Neural cell (in vitro differentiated cells): ENCODE measurements around the gene CENPX.

Source experiments
- CTCF ChIP-seq: fragments of 450-650 bp; IDR thresholded peaks from 2 replicates; pipeline ENCODE4 v1.5.1; 2014; ENCODE audit warnings: antibody characterized with exemption, mild to moderate bottlenecking, moderate library complexity; ENCODE audit not compliant: poor library complexity, severe bottlenecking
- EP300 ChIP-seq: fragments of 450-650 bp; conservative IDR thresholded peaks from 2 replicates; pipeline ENCODE4 v1.6.1; 2014; ENCODE audit warnings: antibody characterized with exemption, mild to moderate bottlenecking, moderate library complexity; ENCODE audit not compliant: poor library complexity, severe bottlenecking
- EZH2 ChIP-seq: fragments of 200-600, 300-800 bp; shearing (Covaris generic), sonication (generic); IDR thresholded peaks from 2 replicates; pipeline ENCODE4 v1.6.1; 2014; ENCODE audit warnings: antibody characterized with exemption, low read length, borderline replicate concordance, mild to moderate bottlenecking; ENCODE audit not compliant: insufficient read depth, poor library complexity, severe bottlenecking
- TF ChIP-seq, protein P1 (sequence below): IDR thresholded peaks from 2 replicates; pipeline ENCODE4 v1.6.1; 2012; ENCODE audit warnings: borderline replicate concordance

GRCh38 chr17:82025401-82026107, 2.9 kb upstream of the CENPX start:
- no peak for TF ChIP-seq CTCF
- no peak for TF ChIP-seq EP300
- TF ChIP-seq EZH2 = no peak
- TF ChIP-seq, protein P1, sequence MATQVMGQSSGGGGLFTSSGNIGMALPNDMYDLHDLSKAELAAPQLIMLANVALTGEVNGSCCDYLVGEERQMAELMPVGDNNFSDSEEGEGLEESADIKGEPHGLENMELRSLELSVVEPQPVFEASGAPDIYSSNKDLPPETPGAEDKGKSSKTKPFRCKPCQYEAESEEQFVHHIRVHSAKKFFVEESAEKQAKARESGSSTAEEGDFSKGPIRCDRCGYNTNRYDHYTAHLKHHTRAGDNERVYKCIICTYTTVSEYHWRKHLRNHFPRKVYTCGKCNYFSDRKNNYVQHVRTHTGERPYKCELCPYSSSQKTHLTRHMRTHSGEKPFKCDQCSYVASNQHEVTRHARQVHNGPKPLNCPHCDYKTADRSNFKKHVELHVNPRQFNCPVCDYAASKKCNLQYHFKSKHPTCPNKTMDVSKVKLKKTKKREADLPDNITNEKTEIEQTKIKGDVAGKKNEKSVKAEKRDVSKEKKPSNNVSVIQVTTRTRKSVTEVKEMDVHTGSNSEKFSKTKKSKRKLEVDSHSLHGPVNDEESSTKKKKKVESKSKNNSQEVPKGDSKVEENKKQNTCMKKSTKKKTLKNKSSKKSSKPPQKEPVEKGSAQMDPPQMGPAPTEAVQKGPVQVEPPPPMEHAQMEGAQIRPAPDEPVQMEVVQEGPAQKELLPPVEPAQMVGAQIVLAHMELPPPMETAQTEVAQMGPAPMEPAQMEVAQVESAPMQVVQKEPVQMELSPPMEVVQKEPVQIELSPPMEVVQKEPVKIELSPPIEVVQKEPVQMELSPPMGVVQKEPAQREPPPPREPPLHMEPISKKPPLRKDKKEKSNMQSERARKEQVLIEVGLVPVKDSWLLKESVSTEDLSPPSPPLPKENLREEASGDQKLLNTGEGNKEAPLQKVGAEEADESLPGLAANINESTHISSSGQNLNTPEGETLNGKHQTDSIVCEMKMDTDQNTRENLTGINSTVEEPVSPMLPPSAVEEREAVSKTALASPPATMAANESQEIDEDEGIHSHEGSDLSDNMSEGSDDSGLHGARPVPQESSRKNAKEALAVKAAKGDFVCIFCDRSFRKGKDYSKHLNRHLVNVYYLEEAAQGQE = no peak
